NCI-H1694 treated with DMSO at 0.1 percent for 48 hours (cell line): Measurements from ENCODE around the gene ZNF14.
"Not testable (repeated sequence)": the region's sequence is repeated elsewhere in the genome, so short reads cannot be mapped to it uniquely, and the experiment has no call there.

Experiments
- DNase-seq: peaks from one replicate; lab custom pipeline; 2025; lab: John Stamatoyannopoulos, UW

ZNF14 gene

DNA sequence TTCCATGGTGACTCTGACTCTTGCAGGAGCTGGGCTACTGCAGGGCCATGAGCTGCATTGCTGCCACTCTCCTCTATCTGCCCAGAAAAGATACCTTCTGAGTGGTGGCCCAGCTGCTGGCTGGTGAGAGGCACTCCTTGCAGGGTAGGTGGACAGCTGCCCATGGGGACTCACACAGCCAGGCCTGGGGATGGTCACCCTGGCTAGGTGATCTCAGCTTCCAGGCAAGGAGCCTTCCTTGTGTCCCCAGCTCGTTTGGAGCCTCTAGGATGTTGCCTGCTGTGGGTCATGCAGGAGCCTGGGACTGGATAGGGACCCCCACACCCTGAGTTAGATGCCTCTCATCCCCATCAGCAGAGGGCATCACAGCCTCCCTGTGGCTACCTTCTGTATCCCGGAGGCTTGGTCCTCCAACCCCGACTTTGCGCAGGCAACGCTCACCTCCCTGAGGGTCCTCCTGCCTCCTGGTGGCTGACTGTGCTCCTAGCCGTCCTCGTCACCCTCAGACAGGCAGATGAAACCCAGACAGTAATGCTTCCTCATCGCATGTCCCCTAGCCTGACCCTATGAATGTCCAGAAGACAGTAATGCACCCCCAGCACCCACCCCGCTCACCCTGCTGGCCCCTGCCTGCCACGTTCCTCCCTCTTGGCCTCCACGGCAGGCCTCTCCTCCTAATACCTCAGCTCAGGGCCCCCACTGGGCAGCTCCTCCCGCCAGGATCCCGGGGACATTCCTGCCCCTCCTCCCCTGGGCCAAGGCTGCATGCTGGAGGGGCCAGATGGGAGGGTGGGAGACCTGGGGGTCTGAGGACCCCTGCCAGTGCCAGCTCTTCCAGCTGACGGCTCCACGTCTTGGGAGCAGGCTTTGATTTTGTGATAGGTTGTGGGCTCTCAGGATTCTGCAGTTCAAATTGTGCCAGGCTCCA, 13.6 kb upstream of the ZNF14 start:
- no peak for DNase-seq

DNA sequence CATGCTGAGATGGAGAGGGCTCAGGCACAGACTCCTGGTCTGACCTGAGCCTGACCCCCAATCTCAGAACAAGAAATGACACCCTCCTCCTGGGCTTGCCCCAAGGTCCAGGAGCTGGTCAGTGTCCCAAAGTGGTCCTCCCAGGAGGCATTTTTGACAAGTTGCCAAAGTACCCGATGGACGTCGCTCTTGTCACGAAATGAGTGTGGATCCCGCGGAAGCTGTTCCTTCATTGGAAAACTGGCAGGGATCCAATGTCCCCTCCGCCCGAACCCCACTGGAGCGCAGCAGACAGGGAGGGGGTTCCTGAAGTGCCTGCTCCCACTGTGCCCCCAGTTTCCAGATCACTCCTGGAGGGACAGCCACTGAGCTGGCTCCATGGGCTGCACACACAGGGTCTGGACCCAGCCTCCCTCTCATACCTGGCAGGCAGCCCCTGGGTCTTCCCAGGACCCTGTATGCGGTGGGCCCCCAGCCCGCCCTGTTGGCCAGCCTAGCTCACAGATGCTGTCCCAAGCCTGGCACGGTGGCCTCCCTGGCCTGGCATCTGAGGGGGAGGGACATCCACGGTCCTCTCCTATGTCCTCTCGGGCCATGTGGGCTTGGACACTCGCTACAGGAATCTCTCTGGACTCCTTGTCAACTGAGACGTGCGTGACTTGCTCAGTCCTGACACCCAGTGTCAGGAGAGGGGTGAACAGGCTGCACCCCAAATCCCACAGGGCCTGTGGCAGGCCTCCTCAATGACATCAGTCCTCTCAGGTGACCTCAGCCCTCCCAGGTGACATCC, 12.8 kb upstream of the ZNF14 start:
- no peak for DNase-seq

DNA sequence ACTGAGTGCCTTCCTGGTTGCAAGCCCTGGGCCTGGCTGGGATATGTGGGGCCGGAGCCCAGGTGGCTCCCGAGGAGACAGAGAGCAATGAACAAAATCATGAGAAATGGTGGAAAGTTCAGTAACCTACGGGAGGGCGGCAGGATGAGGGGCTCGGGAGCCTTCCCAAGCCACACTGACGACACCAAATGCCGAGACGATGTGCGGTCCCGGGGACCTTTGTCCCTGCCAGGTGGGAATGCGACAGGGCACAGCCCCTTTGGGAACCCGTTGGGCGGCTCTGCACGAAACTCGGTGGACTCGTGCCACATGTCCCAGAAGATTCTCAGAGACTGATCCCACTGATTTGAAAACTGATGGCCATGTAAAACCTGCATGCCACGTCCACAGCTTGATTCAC, 11.7 kb upstream of the ZNF14 start:
- no peak for DNase-seq

DNA sequence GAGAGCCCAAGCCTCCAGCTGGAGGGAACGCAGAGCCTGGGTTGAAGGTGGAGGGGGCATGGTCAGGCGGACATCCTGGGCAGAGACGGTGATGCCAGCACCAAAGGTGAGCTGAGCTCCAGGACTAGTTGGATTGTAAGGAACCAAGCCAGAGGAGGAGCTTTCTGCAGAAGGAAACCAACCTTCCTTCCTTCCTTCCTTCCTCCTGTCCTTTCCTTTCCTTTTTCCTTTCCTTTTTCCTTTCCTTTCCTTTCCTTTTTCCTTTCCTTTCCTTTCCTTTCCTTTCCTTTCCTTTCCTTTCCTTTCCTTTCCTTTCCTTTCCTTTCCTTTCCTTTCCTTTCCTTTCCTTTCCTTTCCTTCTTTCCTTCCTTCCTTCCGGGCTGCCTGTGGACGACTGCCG, 11.0 kb upstream of the ZNF14 start:
- DNase-seq: not testable (repeated sequence)

DNA sequence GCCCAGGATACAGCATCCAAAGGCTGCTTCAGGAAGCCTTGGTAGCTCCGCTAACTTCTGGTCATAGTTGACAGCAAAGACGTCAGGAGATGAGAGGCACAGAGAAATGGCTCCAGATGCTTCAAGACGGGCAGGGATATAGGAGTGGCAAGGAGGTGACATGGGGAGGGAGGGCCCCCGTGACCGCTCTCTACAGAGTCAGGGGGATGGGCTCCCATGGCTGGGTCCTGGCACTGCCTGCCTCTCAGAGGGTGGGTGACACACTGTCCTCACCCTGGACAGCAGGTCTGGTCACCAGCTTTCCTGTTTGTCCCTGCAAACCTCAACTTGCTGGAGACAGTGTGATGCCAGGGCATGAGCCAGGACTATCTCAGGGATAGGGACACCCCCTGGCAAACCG, 10.3 kb upstream of the ZNF14 start:
- no peak for DNase-seq

DNA sequence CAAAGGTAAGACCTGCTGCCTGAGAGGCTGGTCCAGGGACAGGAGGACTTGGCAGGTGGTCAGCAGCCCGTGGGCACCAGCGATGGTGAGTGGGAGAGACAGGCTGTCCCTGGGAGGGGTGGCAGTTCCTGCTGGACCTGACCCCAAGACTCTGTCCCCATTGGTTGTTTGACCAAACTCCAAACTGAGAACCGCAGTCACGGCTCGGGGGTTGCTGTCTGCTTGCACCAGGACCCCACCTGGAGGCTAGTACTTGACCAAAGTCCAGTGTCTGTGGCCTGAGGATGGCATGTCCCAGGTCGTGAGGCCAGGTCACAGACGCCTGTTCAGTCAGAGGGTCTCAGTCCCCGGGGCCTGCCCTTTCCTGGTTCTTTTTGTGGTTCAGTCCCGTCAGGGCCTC, 9.9 kb upstream of the ZNF14 start:
- DNase-seq: no peak

DNA sequence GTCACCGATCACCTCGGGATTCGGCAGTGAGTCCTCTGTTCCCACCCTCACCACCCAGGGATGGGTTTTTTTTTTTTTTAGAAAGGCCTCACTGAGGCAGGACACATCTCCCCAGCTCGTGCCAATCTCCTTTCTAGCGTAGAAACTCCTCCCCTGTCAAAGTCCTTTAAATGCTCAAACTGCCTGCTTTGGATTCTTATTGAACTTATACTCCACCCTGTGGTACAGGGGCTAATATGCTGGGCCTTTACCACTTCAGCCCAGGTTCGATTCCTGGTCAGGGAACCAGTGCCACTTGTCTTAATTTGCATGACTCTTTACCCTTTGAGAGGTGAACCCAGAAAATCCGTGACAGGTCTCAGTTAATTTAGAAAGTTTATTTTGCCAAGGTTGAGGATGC, 8.3 kb upstream of the ZNF14 start:
- no peak for DNase-seq

DNA sequence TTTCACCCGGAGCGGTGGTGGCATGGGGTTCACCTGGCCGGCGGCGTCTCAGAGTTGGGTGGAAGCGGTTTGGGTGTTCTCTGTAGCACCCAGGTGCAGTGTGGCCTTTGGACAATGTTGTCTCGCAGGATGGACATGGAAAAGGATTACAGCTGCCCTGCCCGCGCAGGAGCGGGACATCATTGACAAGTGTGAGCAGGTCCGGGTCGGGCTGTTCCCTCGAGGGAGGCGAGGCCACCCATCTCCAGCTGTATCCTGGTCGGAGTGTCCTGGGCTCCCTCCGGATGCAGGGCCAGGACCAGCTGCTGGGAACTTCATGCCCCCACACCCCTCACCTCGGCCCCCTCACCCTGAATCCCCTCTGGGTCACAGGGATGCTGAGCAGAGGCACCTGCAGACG, 7.8 kb upstream of the ZNF14 start:
- DNase-seq: no peak

DNA sequence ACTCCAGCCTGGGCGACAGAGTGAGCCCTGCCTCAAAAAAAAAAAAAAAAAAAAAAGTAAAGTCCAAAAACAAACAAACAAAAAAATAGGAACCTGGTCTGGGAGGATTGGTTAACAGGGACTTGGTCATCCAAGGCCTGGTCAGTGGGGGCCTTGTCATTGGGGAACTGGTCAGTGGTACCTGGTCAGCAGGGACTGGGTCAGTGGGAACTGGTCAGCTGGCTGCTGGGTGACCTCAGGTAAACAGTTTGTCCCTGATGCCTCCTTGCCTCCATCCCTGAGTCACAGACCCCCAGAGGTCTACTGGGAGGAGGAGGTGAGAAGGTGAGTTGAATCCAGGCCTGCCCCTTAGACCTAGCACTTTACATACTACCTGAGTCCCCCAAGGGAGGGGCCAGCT, 5.7 kb upstream of the ZNF14 start:
- DNase-seq: no peak

DNA sequence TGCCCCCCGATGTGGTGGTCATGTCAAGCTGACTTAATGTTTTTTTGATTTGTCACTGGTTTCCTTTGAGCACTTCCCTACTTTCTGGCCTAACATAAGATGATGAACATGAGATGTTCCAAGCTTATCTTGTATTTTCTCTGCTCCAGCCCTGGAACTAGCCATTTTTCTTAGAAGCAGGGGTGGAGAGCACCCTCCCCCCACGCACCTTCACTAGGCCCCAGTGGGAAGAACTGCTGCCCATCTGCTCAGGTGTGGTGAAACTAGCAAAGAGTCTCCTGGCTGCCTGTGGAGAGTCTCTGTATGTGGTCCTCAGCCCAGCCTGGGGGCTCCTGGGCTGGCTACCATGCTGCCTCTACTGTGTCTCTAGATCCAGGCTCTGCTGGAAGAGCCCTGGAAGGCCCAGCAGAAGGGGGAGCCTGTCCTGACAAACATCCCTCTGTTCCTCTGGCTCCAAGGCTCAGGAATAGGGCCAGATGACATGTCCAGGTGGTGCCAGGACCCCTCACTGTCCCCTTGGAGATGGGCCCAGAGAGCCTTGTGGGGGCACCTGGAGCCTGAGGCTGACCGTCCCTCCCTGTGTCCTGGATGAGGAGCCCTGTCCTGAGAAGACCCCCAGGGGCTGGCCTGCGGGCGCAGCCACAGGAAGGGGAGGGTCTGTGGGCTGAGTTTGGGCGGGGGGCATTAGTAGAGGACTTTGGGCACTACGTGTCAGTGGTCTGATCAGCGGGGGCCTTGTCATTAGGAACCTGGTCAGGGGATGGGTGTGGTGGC, 4.8 kb upstream of the ZNF14 start:
- no peak for DNase-seq

DNA sequence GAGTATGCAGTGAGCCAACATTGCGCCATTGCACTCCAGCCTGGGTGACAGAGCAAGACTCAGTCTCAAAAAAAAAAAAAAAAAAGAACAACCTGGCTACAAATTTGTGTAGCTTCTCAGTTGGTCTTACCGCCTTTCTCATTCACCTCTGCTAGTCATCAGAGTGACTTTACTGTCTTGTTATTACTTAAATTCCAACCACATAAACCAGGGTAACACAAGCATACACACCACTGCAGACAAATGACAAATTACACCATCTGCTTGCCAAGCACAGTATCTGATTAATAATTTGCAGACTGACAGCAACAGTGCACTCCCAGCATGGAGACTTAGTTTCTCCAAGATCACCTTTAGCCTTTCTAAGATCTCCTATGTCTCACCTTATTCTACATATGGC, 11.0 kb downstream of the ZNF14 start:
- DNase-seq: no peak

DNA sequence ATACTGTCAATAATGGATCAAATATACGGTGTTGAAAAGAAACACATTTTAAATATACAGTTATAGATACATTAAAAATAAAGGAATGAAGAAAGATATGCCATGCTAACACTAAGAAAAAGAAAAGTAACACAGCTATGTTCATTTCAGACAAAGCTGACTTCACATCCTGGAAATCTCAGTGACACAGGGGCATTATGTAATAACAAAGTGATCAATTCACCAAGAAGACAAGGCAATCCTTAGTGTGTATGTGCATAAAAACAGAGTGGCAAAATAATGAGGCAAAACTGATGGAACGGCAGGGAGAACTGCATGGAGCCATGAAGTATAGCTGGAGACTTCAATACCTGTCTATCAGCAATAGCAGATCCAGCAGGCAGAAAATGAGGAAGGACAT, 13.1 kb downstream of the ZNF14 start:
- DNase-seq: no peak

DNA sequence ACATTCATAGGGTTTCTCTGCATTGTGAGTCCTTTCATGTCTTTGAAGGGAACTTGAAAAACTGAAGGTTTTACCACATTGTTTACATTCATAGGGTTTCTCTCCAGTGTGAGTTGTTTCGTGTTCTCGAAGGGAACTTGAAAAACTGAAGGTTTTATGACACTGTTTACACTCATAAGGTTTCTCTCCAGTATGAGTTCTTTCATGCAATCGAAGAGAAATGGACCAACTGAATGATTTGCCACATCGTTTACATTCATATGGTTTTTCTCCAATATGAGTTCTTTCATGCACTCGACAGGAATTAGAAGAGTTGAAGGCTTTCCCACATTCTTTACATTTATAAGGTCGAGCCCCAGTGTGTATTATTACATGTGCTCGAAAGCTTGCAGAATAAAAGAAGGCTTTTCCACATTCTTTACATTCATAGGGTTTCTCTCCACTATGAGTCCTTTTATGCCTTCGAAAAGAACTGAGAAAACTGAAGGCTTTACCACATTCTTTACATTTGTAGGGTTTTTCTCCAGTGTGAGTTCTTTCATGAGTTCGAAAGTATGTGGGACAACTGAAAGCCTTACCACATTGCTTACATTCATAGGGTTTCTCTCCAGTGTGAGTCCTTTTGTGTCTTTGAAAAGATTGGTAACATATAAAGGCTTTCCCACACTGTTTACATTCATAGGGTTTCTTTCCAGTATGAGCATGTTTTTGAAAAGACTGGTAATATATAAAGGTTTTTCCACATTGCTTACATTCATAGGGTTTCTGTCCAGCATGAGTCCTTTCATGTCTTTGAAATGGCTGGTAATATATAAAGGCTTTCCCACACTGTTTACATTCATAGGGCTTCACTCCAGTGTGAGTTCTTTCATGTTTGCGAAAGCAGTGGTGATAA, 20.7 kb downstream of the ZNF14 start:
- DNase-seq: no peak

DNA sequence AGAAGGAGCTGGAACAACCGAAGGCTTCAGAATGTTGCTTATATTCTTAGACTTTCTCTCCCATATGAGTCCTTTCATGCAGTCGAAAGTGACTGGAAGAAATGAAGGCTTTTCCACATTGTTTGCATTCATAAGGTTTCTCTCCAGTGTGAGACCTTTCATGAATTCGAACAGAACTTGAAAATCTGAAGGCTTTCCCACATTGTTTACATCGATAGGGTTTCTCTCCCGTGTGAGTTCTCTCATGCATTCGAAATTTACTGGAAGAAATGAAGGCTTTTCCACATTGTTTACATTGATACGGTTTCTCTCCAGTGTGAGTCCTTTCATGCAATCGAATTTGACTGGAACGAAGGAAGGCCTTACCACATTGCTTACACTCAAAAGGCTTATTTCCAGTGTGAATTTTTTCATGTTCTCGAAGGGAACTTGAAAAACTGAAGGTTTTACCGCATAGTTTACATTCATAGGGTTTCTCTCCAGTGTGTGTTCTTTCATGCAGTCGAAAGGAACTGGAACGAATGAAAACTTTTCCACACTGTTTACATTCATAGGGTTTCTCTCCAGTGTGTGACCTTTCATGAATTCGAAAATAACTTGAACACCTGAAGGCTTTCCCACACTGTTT, 21.5 kb downstream of the ZNF14 start:
- no peak for DNase-seq

DNA sequence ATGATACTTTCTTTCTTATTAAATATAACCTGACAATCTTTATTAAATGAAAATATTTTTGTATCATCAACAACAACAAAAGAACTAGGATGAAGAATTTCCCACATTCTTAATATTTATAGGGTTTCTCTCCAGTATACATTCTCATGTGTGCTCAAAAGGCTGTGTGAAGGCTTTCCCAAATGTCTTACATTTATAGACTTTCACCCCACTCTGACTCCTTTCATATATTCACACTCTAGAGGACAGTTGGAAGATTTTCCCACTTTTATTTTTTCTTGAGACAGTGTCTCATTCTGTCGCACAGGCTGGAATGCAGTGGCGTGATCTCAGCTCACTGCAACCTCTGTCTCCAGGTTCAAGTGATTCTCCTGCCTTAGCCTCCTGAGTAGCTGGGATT, 22.4 kb downstream of the ZNF14 start:
- no peak for DNase-seq

DNA sequence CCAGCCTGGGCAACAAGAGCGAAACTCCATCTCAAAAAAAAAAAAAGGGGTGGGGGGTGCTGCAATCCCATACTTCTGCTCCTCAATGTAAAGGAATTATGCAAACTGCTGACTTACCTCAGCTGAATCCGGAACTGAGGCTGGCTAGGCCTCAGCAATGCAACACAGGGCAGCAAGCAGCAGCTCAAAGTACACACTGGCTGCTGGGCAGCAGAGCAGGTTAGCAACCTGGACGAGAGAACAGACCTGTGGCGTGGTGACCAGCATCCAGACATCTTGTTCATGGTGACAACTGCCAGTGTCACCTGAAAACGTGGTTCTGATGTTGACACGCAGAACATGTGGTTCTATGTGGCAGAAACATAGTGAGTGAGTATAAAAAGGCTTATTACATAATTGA, 28.1 kb downstream of the ZNF14 start:
- no peak for DNase-seq

DNA sequence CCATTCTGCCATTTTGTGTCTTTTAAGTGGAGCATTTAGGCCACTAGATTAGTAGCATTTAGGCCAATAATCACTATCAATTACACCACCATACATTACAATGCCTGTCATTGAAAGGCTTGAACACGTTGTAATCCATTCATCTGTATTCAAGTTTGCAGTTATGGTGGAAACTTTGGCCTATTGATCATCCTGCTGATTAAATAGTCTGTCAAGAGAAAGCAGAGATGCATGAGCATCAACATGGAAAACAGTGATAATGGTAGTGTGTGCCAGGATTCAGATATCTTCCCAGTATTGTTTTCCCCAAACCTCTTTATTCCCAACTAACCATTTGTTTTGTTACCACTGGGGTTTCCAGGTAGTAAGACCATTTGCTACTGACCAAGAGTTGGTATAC, 32.4 kb downstream of the ZNF14 start:
- DNase-seq: not testable (repeated sequence)

DNA sequence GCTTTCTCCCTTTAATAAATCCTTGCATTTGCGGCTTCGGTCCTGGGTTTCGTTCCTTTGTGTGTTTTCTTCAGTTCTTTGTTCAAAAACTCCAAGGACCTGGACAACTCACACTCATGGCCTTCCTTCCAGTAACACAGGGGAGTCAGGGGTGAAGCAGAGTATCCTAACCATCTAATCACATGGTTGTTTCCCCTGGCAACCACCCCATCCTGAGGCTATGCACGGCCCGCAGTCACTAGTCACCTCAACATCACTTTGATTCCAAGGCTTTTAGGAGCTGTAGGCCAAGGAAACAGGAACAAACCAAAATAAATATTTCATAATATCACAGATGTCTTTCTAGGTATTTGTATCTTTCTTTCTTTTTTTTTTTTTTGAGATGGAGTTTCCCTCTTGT, 35.3 kb downstream of the ZNF14 start:
- DNase-seq: no peak

DNA sequence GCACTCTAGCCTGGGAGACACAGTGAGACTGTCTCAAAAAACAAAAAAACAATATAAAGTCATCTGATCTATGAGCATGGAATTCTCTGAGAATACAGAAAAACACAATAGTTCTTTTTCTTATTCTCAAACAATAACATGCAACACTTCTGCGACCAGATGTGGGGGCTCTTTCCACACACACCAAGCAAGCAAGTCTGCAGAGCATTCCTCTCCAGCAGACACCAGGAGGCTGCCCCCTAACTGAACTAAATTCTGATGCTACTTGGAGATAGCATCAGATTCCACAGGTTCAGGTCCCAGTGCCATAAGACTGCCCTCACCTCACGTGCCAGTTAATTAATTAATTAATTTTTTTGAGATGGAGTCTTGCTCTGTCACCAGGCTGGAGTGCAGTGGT, 36.5 kb downstream of the ZNF14 start:
- no peak for DNase-seq

DNA sequence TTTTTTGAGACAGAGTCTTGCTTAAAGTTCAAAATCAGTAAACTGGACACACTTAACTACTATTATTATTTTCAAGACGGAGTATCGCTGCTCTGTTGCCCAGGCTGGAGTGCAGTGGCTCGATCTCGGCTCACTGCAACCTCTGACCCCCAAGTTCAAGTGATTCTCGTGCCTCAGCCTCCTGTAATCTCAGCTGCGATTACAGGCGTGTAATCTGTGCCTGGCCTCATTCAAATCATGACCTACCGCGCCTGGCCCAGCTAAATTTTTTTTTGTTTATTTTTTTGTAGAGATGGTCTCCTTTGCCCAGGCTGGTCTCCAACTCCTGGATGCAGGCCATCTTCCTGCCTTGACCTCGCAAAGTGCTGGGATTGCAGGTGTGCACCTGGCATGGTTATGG, 41.2 kb downstream of the ZNF14 start:
- no peak for DNase-seq

DNA sequence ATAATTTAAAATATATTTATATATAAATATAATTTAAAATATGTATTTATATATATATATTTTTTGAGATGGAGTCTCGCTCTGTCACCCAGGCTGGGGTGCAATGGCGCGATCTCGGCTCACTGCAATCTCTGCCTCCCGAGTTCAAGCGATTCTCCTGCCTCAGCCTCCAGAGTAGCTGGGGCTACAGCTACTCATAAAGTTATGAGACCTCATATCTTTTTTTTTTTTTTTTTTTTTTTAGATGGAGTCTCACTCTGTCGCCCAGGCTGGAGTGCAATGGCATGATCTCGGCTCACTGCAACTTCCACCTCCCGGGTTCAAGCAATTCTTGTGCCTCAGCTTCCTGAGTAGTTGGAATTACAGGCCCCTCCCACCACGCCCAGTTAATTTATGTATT, 43.9 kb downstream of the ZNF14 start:
- not testable (repeated sequence) for DNase-seq
